Breast epithelium (tissue), 3 donors: ENCODE data around the gene GUCY1A2.

Experiments used
- POLR2A ChIP-seq: fragments of 450-650 bp; IDR thresholded peaks from one replicate; pipeline ENCODE4 v1.6.1; 2016; ENCODE audit warnings: antibody characterized with exemption, mild to moderate bottlenecking, moderate library complexity
- POLR2AphosphoS5 ChIP-seq, 3 donors: sonication (generic); formaldehyde crosslinking; IDR thresholded peaks; one replicate each; pipeline ENCODE4 v1.6.1; 2017; ENCODE audit warnings: antibody characterized with exemption in 3 of 3
- TF ChIP-seq, protein P1 (sequence below), 3 donors: fragments of 450-650 bp; IDR thresholded peaks; one replicate each; pipeline ENCODE4 v1.5.1; 2016 to 2017; ENCODE audit warnings: antibody characterized with exemption in 3 of 3, mild to moderate bottlenecking in 3 of 3, moderate library complexity in 3 of 3

DNA sequence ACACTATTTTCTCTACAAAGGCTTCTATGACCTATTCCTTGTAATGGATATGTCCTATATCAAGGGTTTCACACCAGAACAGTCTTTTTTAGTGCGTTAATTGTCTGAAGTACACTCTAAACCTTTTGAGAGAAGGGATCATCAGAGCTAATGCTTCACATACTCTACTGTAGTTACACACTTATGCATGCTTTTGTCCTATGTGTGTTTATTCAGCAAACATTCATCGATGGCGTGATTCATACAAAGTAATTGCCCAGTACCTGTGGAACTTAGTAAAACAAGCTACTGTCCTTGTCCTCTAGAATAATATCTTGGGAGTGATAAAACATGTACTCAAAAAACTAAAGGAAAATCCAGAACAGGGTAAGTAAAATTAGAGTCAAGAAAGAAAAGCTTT, 139.2 kb downstream of the GUCY1A2 start:
- TF ChIP-seq, protein P1, sequence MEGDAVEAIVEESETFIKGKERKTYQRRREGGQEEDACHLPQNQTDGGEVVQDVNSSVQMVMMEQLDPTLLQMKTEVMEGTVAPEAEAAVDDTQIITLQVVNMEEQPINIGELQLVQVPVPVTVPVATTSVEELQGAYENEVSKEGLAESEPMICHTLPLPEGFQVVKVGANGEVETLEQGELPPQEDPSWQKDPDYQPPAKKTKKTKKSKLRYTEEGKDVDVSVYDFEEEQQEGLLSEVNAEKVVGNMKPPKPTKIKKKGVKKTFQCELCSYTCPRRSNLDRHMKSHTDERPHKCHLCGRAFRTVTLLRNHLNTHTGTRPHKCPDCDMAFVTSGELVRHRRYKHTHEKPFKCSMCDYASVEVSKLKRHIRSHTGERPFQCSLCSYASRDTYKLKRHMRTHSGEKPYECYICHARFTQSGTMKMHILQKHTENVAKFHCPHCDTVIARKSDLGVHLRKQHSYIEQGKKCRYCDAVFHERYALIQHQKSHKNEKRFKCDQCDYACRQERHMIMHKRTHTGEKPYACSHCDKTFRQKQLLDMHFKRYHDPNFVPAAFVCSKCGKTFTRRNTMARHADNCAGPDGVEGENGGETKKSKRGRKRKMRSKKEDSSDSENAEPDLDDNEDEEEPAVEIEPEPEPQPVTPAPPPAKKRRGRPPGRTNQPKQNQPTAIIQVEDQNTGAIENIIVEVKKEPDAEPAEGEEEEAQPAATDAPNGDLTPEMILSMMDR (IDR thresholded peaks at IDR 0.05): no peak
- no peak for TF ChIP-seq POLR2A
- no peak for TF ChIP-seq POLR2AphosphoS5 (IDR thresholded peaks at IDR 0.05)
